HepG2 (cell line): Measurements from ENCODE around the gene CMA1. TPM values are rescaled to one million over a fixed set of nuclear protein-coding genes. Genes with fewer than 3 reads are reported as not detected.
"Not testable (repeated sequence)": the region's sequence is repeated elsewhere in the genome, so short reads cannot be mapped to it uniquely, and the experiment has no call there.

Source experiments
- ATAC-seq: fragments of 200-7000 bp; cut with Tn5 transposase; 3 replicates; pipeline ENCODE4 v1.9.1; 2020; ENCODE audit warnings: mild to moderate bottlenecking, moderate library complexity
- BruUV-seq: library from RNA; stranded (reverse); fragments of 400-500 nt; replicated peaks from 2 replicates; lab custom pipeline; 2021; lab: Mats Ljungman, UMichigan
- CTCF ChIA-PET: fragments of 300-600 bp; formaldehyde crosslinking; extraction: SDS; loops from one replicate; lab custom pipeline; 2021; ENCODE audit warnings: low total read pairs, inconsistent platforms, low intra/inter-chr PET ratio; lab: Yijun Ruan, JAX
- POLR2A ChIA-PET: fragments of 350-600 bp; sonication (Branson Sonifier 250); formaldehyde crosslinking; loops from one replicate; lab custom pipeline; 2020; ENCODE audit warnings: antibody characterized with exemption, inconsistent platforms; lab: Yijun Ruan, JAX
- DNase-seq: peaks from one replicate; pipeline ENCODE4 v3.0.0-alpha.2; 2015; ENCODE audit warnings: low spot score
- FAIRE-seq: peaks from 3 replicates; lab custom pipeline; 2011; peaks lifted over from hg19 to GRCh38; lab: Jason Lieb, UNC
- H2AFZ ChIP-seq: one replicate; pipeline ENCODE4 v1.6.1; 2011; ENCODE audit warnings: low read length, inconsistent platforms
- H3K27ac ChIP-seq: fragments of 300-600 bp; 3 replicates; pipeline ENCODE4 v1.8.0; 2011; ENCODE audit warnings: mixed run types, mild to moderate bottlenecking, mixed read lengths, low read length, inconsistent platforms; ENCODE audit not compliant: insufficient read depth; ENCODE audit errors: extremely low read length
- H3K27me3 ChIP-seq, 2 experiments: fragments of 200-600 bp in 1 of 2; 2 replicates in 1 of 2; 3 replicates in 1 of 2; pipeline versions ENCODE4 v1.6.0 to v1.8.0; 2011; ENCODE audit warnings: low read length in 2 of 2, mild to moderate bottlenecking in 2 of 2, moderate library complexity in 2 of 2, inconsistent platforms in 1 of 2; ENCODE audit not compliant: insufficient read depth in 2 of 2, control insufficient read depth in 1 of 2
- H3K36me3 ChIP-seq, 2 experiments: fragments of 200-600 bp in 1 of 2; replicated peaks in 1 of 2; 2 replicates in 1 of 2; 3 replicates in 1 of 2; pipeline versions ENCODE4 v1.5.1 to v1.8.0; 2011; ENCODE audit warnings: low read length in 2 of 2, inconsistent platforms in 1 of 2; ENCODE audit not compliant: insufficient read depth in 2 of 2, control insufficient read depth in 1 of 2
- H3K4me1 ChIP-seq: 2 replicates; pipeline ENCODE4 v1.5.1; 2012; ENCODE audit warnings: low read length, inconsistent platforms; ENCODE audit not compliant: insufficient read depth
- H3K4me2 ChIP-seq: 2 replicates; pipeline ENCODE4 v1.6.0; 2011; ENCODE audit warnings: low read depth, low read length, inconsistent platforms
- H3K4me3 ChIP-seq, 3 experiments: fragments of 200-600 bp in 1 of 3; sonication (generic), shearing (Covaris generic) in 1 of 3; replicated peaks in 1 of 3; 2 replicates each; pipeline ENCODE4 v1.5.1; 2011 to 2016; ENCODE audit warnings: low read length in 3 of 3, inconsistent platforms in 2 of 3, low read depth in 2 of 3, mild to moderate bottlenecking in 2 of 3, control low read depth in 1 of 3, mixed read lengths in 1 of 3; ENCODE audit not compliant: insufficient read depth in 1 of 3
- H3K79me2 ChIP-seq: one replicate; pipeline ENCODE4 v1.6.1; 2011; ENCODE audit warnings: low read length, inconsistent platforms; ENCODE audit not compliant: insufficient read depth
- H3K9ac ChIP-seq: 2 replicates; pipeline ENCODE4 v1.6.0; 2011; ENCODE audit warnings: mild to moderate bottlenecking, low read depth, low read length, inconsistent platforms; ENCODE audit not compliant: insufficient read depth
- H3K9me3 ChIP-seq: 2 replicates; pipeline ENCODE4 v1.5.1; 2012; ENCODE audit warnings: mild to moderate bottlenecking, low read length
- H4K20me1 ChIP-seq: 2 replicates; pipeline ENCODE4 v1.6.0; 2011; ENCODE audit warnings: inconsistent platforms, mild to moderate bottlenecking, low read length, moderate library complexity; ENCODE audit not compliant: insufficient read depth
- ASH2L ChIP-seq: fragments of 300-600, 200-600 bp; sonication (generic); IDR thresholded peaks from 2 replicates; pipeline ENCODE4 v1.7.0; 2017; ENCODE audit warnings: low read depth, mild to moderate bottlenecking, moderate library complexity, mixed read lengths, low read length; ENCODE audit not compliant: insufficient read length
- BRF2 ChIP-seq: sonication (generic); formaldehyde crosslinking; IDR thresholded peaks from 2 replicates; pipeline ENCODE4 v1.8.1; 2022; ENCODE audit warnings: mild to moderate bottlenecking, missing genetic modification reagents
- CBFB ChIP-seq: sonication (generic); formaldehyde crosslinking; IDR thresholded peaks from 2 replicates; pipeline ENCODE4 v1.4.0; 2020; ENCODE audit warnings: missing genetic modification reagents
- KLF16 ChIP-seq, 2 experiments: sonication (generic) in 1 of 2; formaldehyde crosslinking in 1 of 2; IDR thresholded peaks; 2 replicates each; pipeline versions ENCODE4 v1.6.1 to v1.8.0; 2016 to 2023; ENCODE audit warnings: missing genetic modification reagents in 2 of 2, missing compliant biosample characterization in 1 of 2
- LBX2 ChIP-seq: sonication (generic); formaldehyde crosslinking; IDR thresholded peaks from 2 replicates; pipeline ENCODE4 v1.5.0; 2020; ENCODE audit warnings: missing genetic modification reagents, mild to moderate bottlenecking, borderline replicate concordance
- MAZ ChIP-seq, 2 experiments: sonication (generic) in 1 of 2; formaldehyde crosslinking in 1 of 2; IDR thresholded peaks; 2 replicates each; pipeline versions ENCODE4 v1.5.0 to v1.6.1; 2012 to 2020; ENCODE audit warnings: low read depth in 2 of 2, mild to moderate bottlenecking in 2 of 2, borderline replicate concordance in 1 of 2, improper control_type of control experiment in 1 of 2, low read length in 1 of 2, missing genetic modification reagents in 1 of 2, moderate library complexity in 1 of 2
- MLXIP ChIP-seq: sonication (generic); formaldehyde crosslinking; IDR thresholded peaks from 2 replicates; pipeline ENCODE4 v1.9.0; 2021; ENCODE audit warnings: missing genetic modification reagents, borderline replicate concordance
- RFXANK ChIP-seq: IDR thresholded peaks from 2 replicates; pipeline ENCODE4 v1.6.1; 2016
- TAF1 ChIP-seq: sonication (generic); formaldehyde crosslinking; IDR thresholded peaks from 2 replicates; pipeline ENCODE4 v1.4.0; 2020; ENCODE audit warnings: missing genetic modification reagents
- ZNF230 ChIP-seq: sonication (generic); formaldehyde crosslinking; IDR thresholded peaks from 2 replicates; pipeline ENCODE4 v1.4.0; 2020; ENCODE audit warnings: mild to moderate bottlenecking, missing genetic modification reagents
- ZNF331 ChIP-seq: sonication (generic); formaldehyde crosslinking; IDR thresholded peaks from 2 replicates; pipeline ENCODE4 v1.4.0; 2020; ENCODE audit warnings: missing genetic modification reagents
- ZNF44 ChIP-seq: sonication (generic); formaldehyde crosslinking; IDR thresholded peaks from 2 replicates; pipeline ENCODE4 v1.5.1; 2020; ENCODE audit warnings: mild to moderate bottlenecking, missing genetic modification reagents
- ZNF598 ChIP-seq: sonication (generic); formaldehyde crosslinking; IDR thresholded peaks from 2 replicates; pipeline ENCODE4 v1.5.1; 2020; ENCODE audit warnings: mild to moderate bottlenecking, missing genetic modification reagents, borderline replicate concordance
- ZNF83 ChIP-seq: sonication (generic); formaldehyde crosslinking; IDR thresholded peaks from 2 replicates; pipeline ENCODE4 v1.4.0; 2020; ENCODE audit warnings: missing genetic modification reagents, mild to moderate bottlenecking, borderline replicate concordance
- WGBS: methylation state at CpG from one replicate; pipeline ENCODE4 v1.1.6; 2017; ENCODE audit warnings: low lambda C conversion rate; 5-methylcytosine and 5-hydroxymethylcytosine counted together
- in situ Hi-C: cut with HindIII; loops from 2 replicates; pipeline ENCODE4 v1.10.0; 2017; ENCODE audit warnings: low pct_unique_long_range_greater_than_20kb; ENCODE audit not compliant: extremely low pct_ligation_motif_present
- intact Hi-C: fragments of 100-400 bp; cut with micrococcal nuclease; formaldehyde crosslinking; loops from one replicate; pipeline ENCODE4 v1.10.0; 2022; ENCODE audit not compliant: unreplicated experiment
- polyA plus RNA-seq, 8 experiments: library from polyadenylated mRNA; depleted of rRNA in 3 of 8; stranded (reverse) in 7 of 8; unstranded in 1 of 8; fragments of >200 nt; fragmentation: Illumina TruSeq in 4 of 8; extraction: Trizol in 4 of 8; gene quantifications; 2 replicates each; pipeline versions ENCODE4 v1.2.1 to v1.2.3, GENCODE V29; 2011 to 2016; ENCODE audit warnings: low read depth in 4 of 8, missing spikeins in 1 of 8, mixed read lengths in 1 of 8; ENCODE audit not compliant: insufficient read depth in 1 of 8
- total RNA-seq, 5 experiments: library from RNA; depleted of rRNA; stranded (reverse); fragments of >200 nt; fragmentation: Illumina TruSeq; extraction: Trizol; gene quantifications; 2 replicates each; pipeline ENCODE4 v1.2.3, GENCODE V29; 2016; ENCODE audit warnings: low read depth in 1 of 5

The CMA1 gene
- total and polyA plus RNA-seq, 2 of the 13 experiments (the other 11 are each of a cell fraction or from before 2014, with no cell fraction given): not detected

- TF ChIP-seq TAF1: peak; percentile 76
- peak in 1 of 2 experiments; percentile 72; a peak in 1 of 4 replicates for TF ChIP-seq KLF16 (CRISPR knock-in tag; IDR thresholded peaks at IDR 0.05)
- 0 out of 2 replicates have a peak, but pooled peaks have one; percentile 58 for TF ChIP-seq MAZ (IDR thresholded peaks at IDR 0.05; ENCODE audit: borderline replicate concordance, low read depth, low read length)
- TF ChIP-seq MAZ (CRISPR knock-in tag; IDR thresholded peaks at IDR 0.05; ENCODE audit: low read depth): peak; percentile 89
- TF ChIP-seq RFXANK (CRISPR knock-in tag): 0 out of 2 replicates have a peak, but pooled peaks have one; percentile 76
- peak; percentile 98 for TF ChIP-seq ZNF598 (CRISPR knock-in tag)
- TF ChIP-seq ASH2L: no peak
- TF ChIP-seq LBX2 (CRISPR knock-in tag): peak; percentile 42
- TF ChIP-seq MLXIP (CRISPR knock-in tag): no peak; the same call in 1 of the 2 replicates
- peak; percentile 86; the same call in 1 of the 2 replicates for TF ChIP-seq ZNF83 (CRISPR knock-in tag)
- TF ChIP-seq ZNF230: peak; percentile 95
- TF ChIP-seq BRF2 (CRISPR knock-in tag): peak; percentile 69; the same call in 1 of the 2 replicates
- TF ChIP-seq CBFB (CRISPR knock-in tag): peak; percentile 76; the same call in 1 of the 2 replicates
- TF ChIP-seq ZNF44: peak; percentile 84; the same call in 1 of the 2 replicates
- peak; percentile 92 for TF ChIP-seq ZNF331 (CRISPR knock-in tag)
Measured at GRCh38 chr14:24481622-24482324, 26.3 kb downstream of the CMA1 start (continued).

- intact Hi-C loops (loop anchor here (10.0 kb wide), 1 partner anchor 675 kb away; no protein-coding TSS in a partner anchor), in situ Hi-C loops (loop anchor here (5.0 kb wide), 1 partner anchor 197 kb away; no protein-coding TSS in a partner anchor)
- H3K9ac ChIP-seq, H4K20me1 ChIP-seq, ATAC-seq, CTCF ChIA-PET, BruUV-seq, H3K79me2 ChIP-seq, H2AFZ ChIP-seq, H3K36me3 ChIP-seq, H3K4me2 ChIP-seq, DNase-seq, H3K27me3 ChIP-seq, FAIRE-seq, POLR2A ChIA-PET, H3K9me3 ChIP-seq, H3K27ac ChIP-seq, H3K4me3 ChIP-seq: not testable (repeated sequence)
- H3K4me1 ChIP-seq: peaks cover 11% of the 10 kb centered on the region
- 0% methylated on average over 1 of the region's 1 CpG for WGBS
Measured at GRCh38 chr14:24479999-24480398, 28.1 kb downstream of the CMA1 start.
